ENCODE measurements around the gene SEZ6. TPM values are rescaled to one million over a fixed set of nuclear protein-coding genes. Genes with fewer than 3 reads are reported as not detected.

The SEZ6 gene
- polyA plus RNA-seq, 2 of the 4 experiments (the other 2 are of a cell fraction) = not detected

DNA sequence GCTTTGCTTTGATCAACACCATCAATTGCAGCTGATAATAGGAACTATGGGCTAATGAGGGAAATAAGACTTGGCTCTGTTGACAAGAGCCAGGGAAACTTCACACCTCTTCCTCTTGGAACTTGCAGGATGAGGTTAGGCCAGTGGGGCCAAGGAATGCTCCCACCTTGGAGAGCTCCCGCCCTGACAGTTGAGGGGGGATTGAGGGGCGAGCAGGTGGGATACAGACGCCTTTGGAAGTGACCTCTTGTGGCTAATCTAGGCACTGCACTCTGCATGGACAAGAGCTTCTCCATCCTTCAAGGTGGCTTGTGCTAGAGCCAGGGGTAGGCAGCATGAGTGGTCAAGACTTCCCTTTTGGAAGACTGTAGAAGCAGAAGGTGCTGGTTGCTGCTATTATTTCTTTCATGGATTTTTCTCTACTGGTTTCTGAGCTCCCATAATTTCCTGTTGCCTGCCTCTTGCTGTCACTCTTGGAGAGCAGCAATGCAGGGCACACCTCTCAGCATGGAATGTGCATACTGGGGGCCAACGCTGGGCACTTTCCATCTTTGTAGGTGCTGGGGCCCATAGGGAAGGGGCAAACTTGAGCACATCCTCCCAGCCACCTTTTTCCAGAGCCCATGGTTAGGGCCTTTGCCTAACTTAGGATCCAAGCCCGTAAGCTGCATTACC, 52.3 kb downstream of the SEZ6 start (continued):
- TF ChIP-seq, protein P1, sequence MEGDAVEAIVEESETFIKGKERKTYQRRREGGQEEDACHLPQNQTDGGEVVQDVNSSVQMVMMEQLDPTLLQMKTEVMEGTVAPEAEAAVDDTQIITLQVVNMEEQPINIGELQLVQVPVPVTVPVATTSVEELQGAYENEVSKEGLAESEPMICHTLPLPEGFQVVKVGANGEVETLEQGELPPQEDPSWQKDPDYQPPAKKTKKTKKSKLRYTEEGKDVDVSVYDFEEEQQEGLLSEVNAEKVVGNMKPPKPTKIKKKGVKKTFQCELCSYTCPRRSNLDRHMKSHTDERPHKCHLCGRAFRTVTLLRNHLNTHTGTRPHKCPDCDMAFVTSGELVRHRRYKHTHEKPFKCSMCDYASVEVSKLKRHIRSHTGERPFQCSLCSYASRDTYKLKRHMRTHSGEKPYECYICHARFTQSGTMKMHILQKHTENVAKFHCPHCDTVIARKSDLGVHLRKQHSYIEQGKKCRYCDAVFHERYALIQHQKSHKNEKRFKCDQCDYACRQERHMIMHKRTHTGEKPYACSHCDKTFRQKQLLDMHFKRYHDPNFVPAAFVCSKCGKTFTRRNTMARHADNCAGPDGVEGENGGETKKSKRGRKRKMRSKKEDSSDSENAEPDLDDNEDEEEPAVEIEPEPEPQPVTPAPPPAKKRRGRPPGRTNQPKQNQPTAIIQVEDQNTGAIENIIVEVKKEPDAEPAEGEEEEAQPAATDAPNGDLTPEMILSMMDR (IDR thresholded peaks at IDR 0.05) = peak; percentile 75

DNA sequence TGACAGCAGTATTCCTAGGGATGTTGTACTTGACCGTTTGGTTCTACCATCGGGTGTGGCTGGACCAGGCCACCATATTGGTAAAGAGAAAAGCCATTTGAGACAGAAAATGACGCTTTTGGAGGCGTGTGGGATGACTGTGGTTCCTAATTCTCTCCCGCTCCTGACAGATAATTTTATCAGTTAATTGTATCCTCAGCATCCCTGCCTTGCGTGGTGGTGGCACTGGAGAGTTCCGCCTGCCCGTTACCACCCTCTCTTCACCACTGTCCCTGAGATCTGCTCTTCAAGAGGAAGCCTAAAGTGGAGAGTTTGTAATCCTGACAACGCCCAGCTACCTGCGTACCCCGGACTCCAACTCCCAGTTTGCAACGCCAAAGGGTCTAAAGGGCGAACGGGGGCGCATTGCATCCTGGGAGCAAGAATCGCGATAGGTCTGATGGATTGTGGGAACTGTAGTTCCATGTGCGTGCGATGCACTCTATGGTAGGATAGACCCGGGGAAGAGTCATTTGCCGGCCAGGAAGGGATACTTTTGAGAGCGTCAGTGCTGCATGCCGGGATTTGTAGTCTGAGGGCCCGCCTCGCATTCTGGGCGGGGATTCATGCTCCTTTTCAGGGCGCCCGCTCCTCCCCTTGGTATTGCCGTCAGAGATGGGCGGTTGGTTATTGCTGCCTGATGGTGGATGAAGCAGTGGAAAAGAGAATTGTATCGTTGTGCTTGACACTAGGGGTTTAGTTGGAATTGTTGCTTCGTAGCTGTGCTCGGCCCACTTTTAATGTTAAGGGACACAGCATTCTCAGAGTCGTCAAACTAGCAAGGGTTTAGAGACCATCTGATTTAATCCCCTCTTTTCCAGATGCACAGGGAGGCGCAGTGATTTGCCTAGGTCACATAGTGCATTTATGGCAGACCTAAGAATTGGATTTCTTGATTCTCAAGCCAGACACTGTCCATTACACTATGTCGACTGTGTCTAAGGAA, 53.5 kb downstream of the SEZ6 start:
- CTCF ChIA-PET = interaction anchor here (0.6 to 15.4 kb wide), 45 partner anchors 8 to 305 kb away, joined by 3 to 1025 read pairs (median 5); partner anchors contain the start of genes DHRS13, NEK8, RPL23A and TLCD1
- FAIRE-seq = peak; percentile 98
- peak overlapping the region; percentile 71 for H3K4me2 ChIP-seq
- no peaks in the 10 kb centered on the region for H3K9me3 ChIP-seq
- H3K27ac ChIP-seq = peak overlapping the region; percentile 89 to 91
- 4% methylated on average over 36 of the region's 36 CpGs for WGBS (ENCODE audit: missing lambda C conversion rate)
- POLR2A ChIA-PET = interaction anchor here (0.6 to 5.6 kb wide), 18 partner anchors 14 to 342 kb away, joined by 3 to 89 read pairs (median 5); partner anchors contain the start of genes ERAL1, FLOT2, MYO18A and NEK8
- peaks cover 21% of the 10 kb centered on the region for H3K4me1 ChIP-seq
- ATAC-seq = peak; percentile 75 to 91
- H3K4me3 ChIP-seq = peak overlapping the region; percentile 56
- DNase-seq (ENCODE audit: low read depth in 1 of 2, low spot score in 1 of 2) = peak; percentile 100
- TF ChIP-seq ZFP36 (IDR thresholded peaks at IDR 0.05; ENCODE audit: borderline replicate concordance, partially characterized antibody) = no peak
- no peak; the same call in 1 of the 2 replicates for TF ChIP-seq FOSB (CRISPR knock-in tag; IDR thresholded peaks at IDR 0.05)
- no peak for TF ChIP-seq MAFK (IDR thresholded peaks at IDR 0.05; ENCODE audit: partially characterized antibody)
- TF ChIP-seq, protein P2, sequence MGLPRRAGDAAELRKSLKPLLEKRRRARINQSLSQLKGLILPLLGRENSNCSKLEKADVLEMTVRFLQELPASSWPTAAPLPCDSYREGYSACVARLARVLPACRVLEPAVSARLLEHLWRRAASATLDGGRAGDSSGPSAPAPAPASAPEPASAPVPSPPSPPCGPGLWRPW (IDR thresholded peaks at IDR 0.05) = no peak
- TF ChIP-seq CBX8 (IDR thresholded peaks at IDR 0.05) = no peak
- TF ChIP-seq FOSL2 (IDR thresholded peaks at IDR 0.05) = no peak
- TF ChIP-seq FOSL2 (CRISPR knock-in tag; IDR thresholded peaks at IDR 0.05) = peak; percentile 29
- TF ChIP-seq, protein P3, sequence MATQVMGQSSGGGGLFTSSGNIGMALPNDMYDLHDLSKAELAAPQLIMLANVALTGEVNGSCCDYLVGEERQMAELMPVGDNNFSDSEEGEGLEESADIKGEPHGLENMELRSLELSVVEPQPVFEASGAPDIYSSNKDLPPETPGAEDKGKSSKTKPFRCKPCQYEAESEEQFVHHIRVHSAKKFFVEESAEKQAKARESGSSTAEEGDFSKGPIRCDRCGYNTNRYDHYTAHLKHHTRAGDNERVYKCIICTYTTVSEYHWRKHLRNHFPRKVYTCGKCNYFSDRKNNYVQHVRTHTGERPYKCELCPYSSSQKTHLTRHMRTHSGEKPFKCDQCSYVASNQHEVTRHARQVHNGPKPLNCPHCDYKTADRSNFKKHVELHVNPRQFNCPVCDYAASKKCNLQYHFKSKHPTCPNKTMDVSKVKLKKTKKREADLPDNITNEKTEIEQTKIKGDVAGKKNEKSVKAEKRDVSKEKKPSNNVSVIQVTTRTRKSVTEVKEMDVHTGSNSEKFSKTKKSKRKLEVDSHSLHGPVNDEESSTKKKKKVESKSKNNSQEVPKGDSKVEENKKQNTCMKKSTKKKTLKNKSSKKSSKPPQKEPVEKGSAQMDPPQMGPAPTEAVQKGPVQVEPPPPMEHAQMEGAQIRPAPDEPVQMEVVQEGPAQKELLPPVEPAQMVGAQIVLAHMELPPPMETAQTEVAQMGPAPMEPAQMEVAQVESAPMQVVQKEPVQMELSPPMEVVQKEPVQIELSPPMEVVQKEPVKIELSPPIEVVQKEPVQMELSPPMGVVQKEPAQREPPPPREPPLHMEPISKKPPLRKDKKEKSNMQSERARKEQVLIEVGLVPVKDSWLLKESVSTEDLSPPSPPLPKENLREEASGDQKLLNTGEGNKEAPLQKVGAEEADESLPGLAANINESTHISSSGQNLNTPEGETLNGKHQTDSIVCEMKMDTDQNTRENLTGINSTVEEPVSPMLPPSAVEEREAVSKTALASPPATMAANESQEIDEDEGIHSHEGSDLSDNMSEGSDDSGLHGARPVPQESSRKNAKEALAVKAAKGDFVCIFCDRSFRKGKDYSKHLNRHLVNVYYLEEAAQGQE (IDR thresholded peaks at IDR 0.05) = peak; percentile 90
- TF ChIP-seq, protein P4, sequence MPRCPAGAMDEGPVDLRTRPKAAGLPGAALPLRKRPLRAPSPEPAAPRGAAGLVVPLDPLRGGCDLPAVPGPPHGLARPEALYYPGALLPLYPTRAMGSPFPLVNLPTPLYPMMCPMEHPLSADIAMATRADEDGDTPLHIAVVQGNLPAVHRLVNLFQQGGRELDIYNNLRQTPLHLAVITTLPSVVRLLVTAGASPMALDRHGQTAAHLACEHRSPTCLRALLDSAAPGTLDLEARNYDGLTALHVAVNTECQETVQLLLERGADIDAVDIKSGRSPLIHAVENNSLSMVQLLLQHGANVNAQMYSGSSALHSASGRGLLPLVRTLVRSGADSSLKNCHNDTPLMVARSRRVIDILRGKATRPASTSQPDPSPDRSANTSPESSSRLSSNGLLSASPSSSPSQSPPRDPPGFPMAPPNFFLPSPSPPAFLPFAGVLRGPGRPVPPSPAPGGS (IDR thresholded peaks at IDR 0.05) = 0 out of 3 replicates have a peak, but pooled peaks have one; percentile 7
- TF ChIP-seq MYC (IDR thresholded peaks at IDR 0.05; ENCODE audit: borderline replicate concordance, low read length) = peak; percentile 61; the same call in 1 of the 2 replicates
- no peak for TF ChIP-seq NR3C1 (IDR thresholded peaks at IDR 0.05)
- TF ChIP-seq BHLHE40 (IDR thresholded peaks at IDR 0.05; ENCODE audit: low read depth, low read length) = no peak
- TF ChIP-seq GATA3 (IDR thresholded peaks at IDR 0.05; ENCODE audit: borderline replicate concordance) = peak; percentile 66
- TF ChIP-seq FOXS1 (CRISPR knock-in tag; IDR thresholded peaks at IDR 0.05) = no peak
- peak in 1 of 2 experiments; percentile 88; a peak in 4 of 5 replicates for TF ChIP-seq JUN (IDR thresholded peaks at IDR 0.05)
- no peak for TF ChIP-seq KDM5A (IDR thresholded peaks at IDR 0.05)
- no peak for TF ChIP-seq EHF (CRISPR knock-in tag; IDR thresholded peaks at IDR 0.05)
- peak; percentile 16 for TF ChIP-seq POLR2A (IDR thresholded peaks at IDR 0.05; ENCODE audit: low read length)
- TF ChIP-seq, protein P5, sequence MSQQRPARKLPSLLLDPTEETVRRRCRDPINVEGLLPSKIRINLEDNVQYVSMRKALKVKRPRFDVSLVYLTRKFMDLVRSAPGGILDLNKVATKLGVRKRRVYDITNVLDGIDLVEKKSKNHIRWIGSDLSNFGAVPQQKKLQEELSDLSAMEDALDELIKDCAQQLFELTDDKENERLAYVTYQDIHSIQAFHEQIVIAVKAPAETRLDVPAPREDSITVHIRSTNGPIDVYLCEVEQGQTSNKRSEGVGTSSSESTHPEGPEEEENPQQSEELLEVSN (IDR thresholded peaks at IDR 0.05; ENCODE audit: borderline replicate concordance, low read depth) = no peak
- TF ChIP-seq, protein P6, sequence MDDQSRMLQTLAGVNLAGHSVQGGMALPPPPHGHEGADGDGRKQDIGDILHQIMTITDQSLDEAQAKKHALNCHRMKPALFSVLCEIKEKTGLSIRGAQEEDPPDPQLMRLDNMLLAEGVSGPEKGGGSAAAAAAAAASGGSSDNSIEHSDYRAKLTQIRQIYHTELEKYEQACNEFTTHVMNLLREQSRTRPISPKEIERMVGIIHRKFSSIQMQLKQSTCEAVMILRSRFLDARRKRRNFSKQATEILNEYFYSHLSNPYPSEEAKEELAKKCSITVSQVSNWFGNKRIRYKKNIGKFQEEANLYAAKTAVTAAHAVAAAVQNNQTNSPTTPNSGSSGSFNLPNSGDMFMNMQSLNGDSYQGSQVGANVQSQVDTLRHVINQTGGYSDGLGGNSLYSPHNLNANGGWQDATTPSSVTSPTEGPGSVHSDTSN (IDR thresholded peaks at IDR 0.05) = 0 out of 2 replicates have a peak, but pooled peaks have one; percentile 7
- peak; percentile 87; the same call in 1 of the 2 replicates for TF ChIP-seq HOXB13 (CRISPR knock-in tag; IDR thresholded peaks at IDR 0.05; ENCODE audit: low read depth)
- no peak for TF ChIP-seq ZNF302 (CRISPR knock-in tag; IDR thresholded peaks at IDR 0.05)
- TF ChIP-seq JUNB (IDR thresholded peaks at IDR 0.05) = no peak
- no peak; a peak in 1 of 4 replicates for TF ChIP-seq CEBPB (IDR thresholded peaks at IDR 0.05)
- 0 out of 2 replicates have a peak, but pooled peaks have one; percentile 55 for TF ChIP-seq RARB (CRISPR knock-in tag; IDR thresholded peaks at IDR 0.05)
- TF ChIP-seq CBX2 (IDR thresholded peaks at IDR 0.05; ENCODE audit: borderline replicate concordance, low read depth) = no peak
- TF ChIP-seq POLR2AphosphoS2 (conservative IDR thresholded peaks at IDR 0.05; ENCODE audit: low read length) = no peak
- TF ChIP-seq NFE2L2 (conservative IDR thresholded peaks at IDR 0.05; ENCODE audit: low read length) = no peak
